Subcutaneous adipose tissue (tissue), 4 donors: ENCODE measurements around the gene RPP40. TPM values are rescaled to one million over a fixed set of nuclear protein-coding genes. Genes with fewer than 3 reads are reported as not detected.

Source experiments
- CTCF ChIP-seq: fragments of 450-650 bp; IDR thresholded peaks from one replicate; pipeline ENCODE4 v1.5.1; 2016; ENCODE audit warnings: low read depth, mild to moderate bottlenecking, control low read depth, antibody characterized with exemption, moderate library complexity
- total RNA-seq, 4 donors: library from RNA; depleted of rRNA; stranded (reverse); fragments of >200 nt; gene quantifications; one replicate each; pipeline ENCODE4 v1.1.0, GENCODE V29; 2016

RPP40 gene
- total RNA-seq, 4 donors from 2014 or later: 3.0 to 12.4 (median 6.4) TPM

GRCh38 chr6:5012519-5012918, 8.7 kb upstream of the RPP40 start:
- no peak for TF ChIP-seq CTCF

- TF ChIP-seq CTCF: no peak
These were observed 7.5 kb upstream of the RPP40 start for GRCh38 chr6:5011346-5011745.

- TF ChIP-seq CTCF: no peak
These were observed 3.7 kb upstream of the RPP40 start for GRCh38 chr6:5007531-5007930.

GRCh38 chr6:5006222-5006621, 2.4 kb upstream of the RPP40 start:
- TF ChIP-seq CTCF: no peak

GRCh38 chr6:5004373-5005037, 668 bp upstream of the RPP40 start:
- TF ChIP-seq CTCF: no peak

GRCh38 chr6:4999586-4999985, 4.3 kb downstream of the RPP40 start:
- TF ChIP-seq CTCF: no peak

GRCh38 chr6:4997862-4998261, 6.0 kb downstream of the RPP40 start:
- no peak for TF ChIP-seq CTCF
